BE2C (cell line): ENCODE measurements around the gene CCDC57.

ENCODE experiments used
- DNase-seq: peaks from one replicate; pipeline ENCODE4 v3.0.0-alpha.2; 2020
- H3K27me3 ChIP-seq: fragments of 250-450 bp; sonication (Bioruptor Pico); 2 replicates; pipeline ENCODE4 v1.5.1; 2020; ENCODE audit warnings: mild to moderate bottlenecking
- H3K36me3 ChIP-seq: fragments of 250-450 bp; sonication (Bioruptor Pico); 2 replicates; pipeline ENCODE4 v1.5.1; 2020; ENCODE audit warnings: mild to moderate bottlenecking
- H3K4me1 ChIP-seq: fragments of 250-450 bp; sonication (Bioruptor Pico); 2 replicates; pipeline ENCODE4 v1.5.1; 2020
- H3K4me3 ChIP-seq: 2 replicates; pipeline ENCODE4 v1.5.1; 2011; ENCODE audit warnings: low read depth, low read length
- H3K9me3 ChIP-seq: fragments of 250-450 bp; sonication (Bioruptor Pico); 2 replicates; pipeline ENCODE4 v1.5.1; 2020
- TF ChIP-seq, protein P1 (sequence below): IDR thresholded peaks from 2 replicates; pipeline ENCODE4 v1.5.1; 2012; ENCODE audit warnings: mild to moderate bottlenecking, low read depth, low read length

The CCDC57 gene

DNA sequence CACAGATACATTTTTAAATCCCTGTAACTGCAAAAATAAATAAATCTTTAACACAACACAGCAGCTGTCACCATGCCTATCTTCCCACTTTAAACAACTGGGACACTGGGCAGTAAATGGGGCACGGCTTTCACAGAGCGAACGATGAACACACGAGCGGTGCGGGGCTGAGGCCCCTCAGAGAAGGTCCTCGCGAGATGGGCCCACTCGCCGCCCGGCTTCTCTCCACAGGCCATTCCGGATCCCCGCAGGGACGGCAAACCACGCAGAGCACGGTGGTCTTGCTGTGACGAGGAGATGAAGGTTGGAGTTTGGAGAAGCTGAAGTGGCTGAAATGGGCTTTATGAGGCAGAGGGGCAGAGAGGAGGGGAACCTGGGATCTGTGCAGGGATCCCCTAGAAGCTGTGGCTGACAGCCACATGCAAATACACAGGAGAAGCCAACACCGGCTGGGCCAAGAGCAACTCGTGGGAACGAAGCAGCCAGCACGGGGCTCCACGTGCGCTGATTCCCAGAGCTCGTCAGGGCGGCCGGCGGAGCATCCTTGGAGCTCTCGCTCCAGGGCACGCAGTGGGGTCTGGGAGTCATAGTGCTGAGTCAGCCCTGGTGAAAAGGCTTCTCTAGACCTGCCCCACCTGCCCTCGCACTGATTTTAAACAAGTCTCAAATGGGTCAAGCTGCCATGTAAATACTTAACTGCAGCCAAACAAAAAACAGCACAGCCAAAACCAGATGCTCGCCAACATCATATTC, 31.7 kb downstream of the CCDC57 start:
- TF ChIP-seq, protein P1, sequence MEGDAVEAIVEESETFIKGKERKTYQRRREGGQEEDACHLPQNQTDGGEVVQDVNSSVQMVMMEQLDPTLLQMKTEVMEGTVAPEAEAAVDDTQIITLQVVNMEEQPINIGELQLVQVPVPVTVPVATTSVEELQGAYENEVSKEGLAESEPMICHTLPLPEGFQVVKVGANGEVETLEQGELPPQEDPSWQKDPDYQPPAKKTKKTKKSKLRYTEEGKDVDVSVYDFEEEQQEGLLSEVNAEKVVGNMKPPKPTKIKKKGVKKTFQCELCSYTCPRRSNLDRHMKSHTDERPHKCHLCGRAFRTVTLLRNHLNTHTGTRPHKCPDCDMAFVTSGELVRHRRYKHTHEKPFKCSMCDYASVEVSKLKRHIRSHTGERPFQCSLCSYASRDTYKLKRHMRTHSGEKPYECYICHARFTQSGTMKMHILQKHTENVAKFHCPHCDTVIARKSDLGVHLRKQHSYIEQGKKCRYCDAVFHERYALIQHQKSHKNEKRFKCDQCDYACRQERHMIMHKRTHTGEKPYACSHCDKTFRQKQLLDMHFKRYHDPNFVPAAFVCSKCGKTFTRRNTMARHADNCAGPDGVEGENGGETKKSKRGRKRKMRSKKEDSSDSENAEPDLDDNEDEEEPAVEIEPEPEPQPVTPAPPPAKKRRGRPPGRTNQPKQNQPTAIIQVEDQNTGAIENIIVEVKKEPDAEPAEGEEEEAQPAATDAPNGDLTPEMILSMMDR = no peak
- Histone ChIP-seq H3K36me3 (peaks cover 27% of the 10 kb centered on the region), H3K27me3 (no peaks in the 10 kb centered on the region), H3K4me3 (no peak overlapping the region), H3K9me3 (no peaks in the 10 kb centered on the region), H3K4me1 (no peaks in the 10 kb centered on the region)
- DNase-seq = no peak

DNA sequence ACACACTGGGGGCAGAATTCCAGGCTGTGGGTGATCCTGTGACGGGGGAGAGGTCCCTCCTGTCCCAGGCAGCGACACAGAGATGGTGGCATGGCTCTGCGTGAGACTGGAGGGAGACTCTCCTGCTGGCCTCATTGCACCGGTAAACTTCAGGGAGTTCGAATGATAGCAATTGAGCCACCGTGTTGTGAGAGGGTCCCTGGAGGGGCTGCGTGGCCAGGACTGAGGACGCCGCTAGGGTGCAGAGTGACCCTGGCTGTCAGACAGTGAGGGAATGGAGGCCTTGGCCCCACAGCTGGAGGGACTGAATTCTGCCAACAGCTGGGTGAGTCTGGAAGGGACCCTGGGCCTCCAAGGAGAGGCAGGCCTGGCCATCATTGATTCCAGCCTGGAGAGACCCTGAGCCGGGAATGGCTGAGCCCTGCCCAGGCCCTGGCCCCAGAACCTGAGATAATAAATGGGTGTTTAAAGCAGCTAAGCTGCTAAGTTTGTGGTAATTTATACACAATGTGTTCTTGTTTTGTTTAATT, 32.6 kb downstream of the CCDC57 start:
- TF ChIP-seq, protein P1 = no peak
- Histone ChIP-seq H3K4me3 (no peak overlapping the region), H3K9me3 (no peaks in the 10 kb centered on the region), H3K27me3 (no peaks in the 10 kb centered on the region), H3K36me3 (peaks cover 24% of the 10 kb centered on the region), H3K4me1 (no peaks in the 10 kb centered on the region)
- DNase-seq = no peak

DNA sequence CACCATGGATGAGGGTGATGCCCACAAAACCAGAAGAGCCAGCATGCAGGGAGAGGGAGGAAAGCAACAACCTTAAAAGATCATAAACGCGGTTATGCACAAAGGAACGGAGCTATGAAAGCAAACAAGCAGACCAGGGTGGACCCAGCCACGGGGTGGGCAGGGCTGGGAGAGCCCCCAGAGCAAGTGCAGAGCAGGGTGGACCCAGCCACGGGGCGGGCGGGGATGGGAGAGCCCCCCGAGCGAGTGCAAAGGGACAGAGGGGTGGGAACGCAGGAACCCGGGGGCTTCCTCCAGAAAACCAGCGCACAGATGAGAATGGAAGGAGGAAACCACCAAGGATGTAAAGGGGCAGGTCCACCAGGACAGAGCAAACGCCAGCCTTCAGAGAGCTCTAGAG, 33.2 kb downstream of the CCDC57 start:
- Histone ChIP-seq H3K4me3 (no peak overlapping the region), H3K9me3 (no peaks in the 10 kb centered on the region), H3K4me1 (no peaks in the 10 kb centered on the region), H3K36me3 (peaks cover 19% of the 10 kb centered on the region), H3K27me3 (no peaks in the 10 kb centered on the region)
- TF ChIP-seq, protein P1 = no peak
- DNase-seq = no peak

DNA sequence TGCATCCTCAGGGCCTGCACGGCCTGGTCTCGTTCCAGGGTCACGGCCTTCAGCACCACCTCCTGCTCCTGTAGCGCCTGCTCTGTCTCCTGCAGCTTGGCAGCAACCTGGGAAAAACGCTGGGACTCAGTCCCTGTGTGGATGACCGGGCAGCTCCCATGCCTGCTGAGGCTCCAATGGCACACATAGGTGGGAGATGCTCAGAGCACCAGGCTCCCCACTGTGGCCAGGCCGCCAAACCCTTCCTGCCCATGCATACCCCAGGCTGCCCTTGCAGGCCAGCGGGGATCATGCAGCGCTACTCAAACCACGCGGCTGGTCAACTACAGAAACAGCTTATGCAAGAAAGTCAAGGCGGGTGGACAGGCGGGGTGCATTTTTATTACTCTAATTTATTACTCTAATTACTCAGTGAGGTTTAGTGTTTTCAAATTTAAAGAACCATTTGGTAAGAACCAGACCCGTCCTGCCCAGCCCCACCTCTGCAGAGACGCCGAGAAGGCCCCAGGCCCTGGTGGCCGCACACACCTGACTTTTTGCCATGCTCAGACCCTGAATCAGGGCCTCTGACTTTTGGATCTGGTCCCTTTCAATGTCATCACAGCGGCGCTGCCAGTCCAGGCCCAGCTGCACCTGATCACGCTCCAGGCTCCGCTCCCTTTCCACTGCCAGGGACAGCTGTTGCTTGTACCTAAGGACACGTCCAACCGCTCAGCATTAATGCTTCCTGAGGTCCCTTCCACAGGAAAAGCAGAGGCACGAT, 34.0 kb downstream of the CCDC57 start:
- TF ChIP-seq, protein P1 = no peak
- H3K4me3 ChIP-seq = no peak overlapping the region
- no peaks in the 10 kb centered on the region for H3K4me1 ChIP-seq
- no peaks in the 10 kb centered on the region for H3K27me3 ChIP-seq
- H3K9me3 ChIP-seq = no peaks in the 10 kb centered on the region
- DNase-seq = no peak
- peaks cover 12% of the 10 kb centered on the region for H3K36me3 ChIP-seq

DNA sequence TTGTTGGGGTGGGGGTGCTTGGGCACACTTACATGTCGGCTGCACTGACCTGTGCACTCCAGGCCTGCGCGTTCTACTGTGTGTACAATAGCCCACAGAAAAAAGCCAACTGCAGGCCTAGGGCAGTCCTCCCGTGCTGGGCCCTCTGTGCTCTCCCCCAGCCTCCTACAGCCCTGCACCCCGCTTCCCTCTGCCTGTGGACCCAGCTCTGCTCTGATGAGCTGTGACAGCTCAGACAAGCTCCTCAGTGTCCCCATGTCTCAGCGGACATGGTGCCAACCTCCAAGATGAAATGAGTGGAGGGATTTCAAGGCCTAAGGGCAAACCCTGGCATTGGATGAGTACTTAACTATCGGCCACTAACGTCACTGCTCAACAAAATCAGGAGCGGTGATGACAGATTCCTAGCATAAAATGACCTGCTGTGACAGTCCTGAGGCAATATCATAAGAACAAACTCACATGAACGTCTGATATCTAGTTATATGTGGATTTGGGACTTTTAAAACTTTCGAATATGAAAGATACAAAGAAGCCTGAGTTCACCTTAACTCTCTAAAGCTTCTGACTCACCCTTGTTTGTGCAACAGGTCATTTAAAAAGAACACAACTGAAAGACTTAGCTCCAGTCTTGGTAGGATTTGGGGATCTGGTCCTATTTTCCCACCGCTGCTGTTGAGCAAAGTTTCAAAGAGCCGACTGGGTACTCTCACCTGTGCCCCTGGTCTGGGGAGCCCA, 34.7 kb downstream of the CCDC57 start:
- peaks cover 9% of the 10 kb centered on the region for H3K36me3 ChIP-seq
- no peak overlapping the region for H3K4me3 ChIP-seq
- no peaks in the 10 kb centered on the region for H3K27me3 ChIP-seq
- no peak for DNase-seq
- no peaks in the 10 kb centered on the region for H3K9me3 ChIP-seq
- TF ChIP-seq, protein P1 = no peak
- H3K4me1 ChIP-seq = no peaks in the 10 kb centered on the region
